WTC11 (cell line): ENCODE results near the gene FLNA. TPM values are rescaled to one million over a fixed set of nuclear protein-coding genes. Genes with fewer than 3 reads are reported as not detected.

ENCODE experiments used
- ATAC-seq: fragments of 200-7000 bp; cut with Tn5 transposase; 2 replicates; pipeline ENCODE4 v1.10.0; 2021; ENCODE audit warnings: mild to moderate bottlenecking, moderate library complexity
- CTCF ChIA-PET: fragments of 300-600 bp; sonication (Branson Sonifier 250); formaldehyde crosslinking; loops from one replicate; lab custom pipeline; 2021; ENCODE audit warnings: antibody characterized with exemption; lab: Charles Lee
- POLR2A ChIA-PET: fragments of 350-600 bp; sonication (Branson Sonifier 250); formaldehyde crosslinking; loops from one replicate; lab custom pipeline; 2021; ENCODE audit warnings: antibody characterized with exemption; lab: Charles Lee
- DNase-seq: peaks from one replicate; pipeline ENCODE4 v3.0.0; 2021; ENCODE audit warnings: low spot score
- H3K27ac Mint-ChIP-seq: 2 replicates; pipeline ENCODE4 v1.8.0; 2021; ENCODE audit warnings: mixed read lengths
- H3K27me3 Mint-ChIP-seq: 2 replicates; pipeline ENCODE4 v1.8.0; 2021; ENCODE audit warnings: low read depth, mild to moderate bottlenecking, moderate library complexity, mixed read lengths
- H3K36me3 Mint-ChIP-seq: 2 replicates; pipeline ENCODE4 v1.8.0; 2021; ENCODE audit warnings: mixed read lengths
- H3K4me1 Mint-ChIP-seq: 2 replicates; pipeline ENCODE4 v1.8.0; 2022; ENCODE audit warnings: mixed read lengths
- H3K4me3 Mint-ChIP-seq: 2 replicates; pipeline ENCODE4 v1.8.0; 2021; ENCODE audit warnings: mild to moderate bottlenecking, moderate library complexity, mixed read lengths
- H3K9me3 Mint-ChIP-seq: 2 replicates; pipeline ENCODE4 v1.8.0; 2021; ENCODE audit warnings: mixed read lengths
- AFF4 ChIP-seq: sonication (generic); formaldehyde crosslinking; IDR thresholded peaks from 2 replicates; pipeline ENCODE4 v1.8.1; 2023; ENCODE audit warnings: mild to moderate bottlenecking, missing genetic modification reagents, borderline replicate concordance
- ATF1 ChIP-seq: sonication (generic); formaldehyde crosslinking; IDR thresholded peaks from 2 replicates; pipeline ENCODE4 v1.8.1; 2023; ENCODE audit warnings: mild to moderate bottlenecking, moderate library complexity, missing genetic modification reagents
- CREB1 ChIP-seq: sonication (generic); formaldehyde crosslinking; IDR thresholded peaks from 2 replicates; pipeline ENCODE4 v1.8.0; 2023; ENCODE audit warnings: mild to moderate bottlenecking, missing genetic modification reagents
- E2F4 ChIP-seq: sonication (generic); formaldehyde crosslinking; IDR thresholded peaks from 2 replicates; pipeline ENCODE4 v1.8.1; 2022; ENCODE audit warnings: low read depth, mild to moderate bottlenecking, moderate library complexity, missing genetic modification reagents, borderline replicate concordance
- GABPB1 ChIP-seq: sonication (generic); formaldehyde crosslinking; IDR thresholded peaks from 2 replicates; pipeline ENCODE4 v1.8.1; 2023; ENCODE audit warnings: mild to moderate bottlenecking, missing genetic modification reagents
- HMGXB4 ChIP-seq: sonication (generic); formaldehyde crosslinking; IDR thresholded peaks from 2 replicates; pipeline ENCODE4 v1.8.1; 2023; ENCODE audit warnings: mild to moderate bottlenecking, moderate library complexity, missing genetic modification reagents
- JAZF1 ChIP-seq: fragments of 250-450 bp; sonication (Bioruptor Pico); IDR thresholded peaks from 2 replicates; pipeline ENCODE4 v1.9.0; 2021; ENCODE audit warnings: moderate library complexity, mild to moderate bottlenecking, inconsistent platforms
- JUN ChIP-seq: sonication (generic); formaldehyde crosslinking; IDR thresholded peaks from 2 replicates; pipeline ENCODE4 v1.8.0; 2023; ENCODE audit warnings: mild to moderate bottlenecking, missing genetic modification reagents
- PRRX2 ChIP-seq: fragments of 250-450 bp; sonication (Bioruptor Pico); IDR thresholded peaks from 2 replicates; pipeline ENCODE4 v1.8.0; 2021; ENCODE audit warnings: mild to moderate bottlenecking
- RELA ChIP-seq: sonication (generic); formaldehyde crosslinking; IDR thresholded peaks from 2 replicates; pipeline ENCODE4 v1.8.1; 2022; ENCODE audit warnings: missing genetic modification reagents, mild to moderate bottlenecking, borderline replicate concordance
- SMAD4 ChIP-seq: sonication (generic); formaldehyde crosslinking; IDR thresholded peaks from 2 replicates; pipeline ENCODE4 v1.8.0; 2022; ENCODE audit warnings: mild to moderate bottlenecking, missing genetic modification reagents
- ZNF219 ChIP-seq: sonication (generic); formaldehyde crosslinking; IDR thresholded peaks from 2 replicates; pipeline ENCODE4 v1.8.0; 2023; ENCODE audit warnings: missing genetic modification reagents, mild to moderate bottlenecking, borderline replicate concordance
- ZNF232 ChIP-seq: sonication (generic); formaldehyde crosslinking; IDR thresholded peaks from 2 replicates; pipeline ENCODE4 v1.8.0; 2022; ENCODE audit warnings: mild to moderate bottlenecking, missing genetic modification reagents
- ZNF425 ChIP-seq: fragments of 250-450 bp; sonication (Bioruptor Pico); conservative IDR thresholded peaks from 2 replicates; pipeline ENCODE4 v1.9.0; 2021; ENCODE audit warnings: mild to moderate bottlenecking
- ZNF512 ChIP-seq: sonication (generic); formaldehyde crosslinking; IDR thresholded peaks from 2 replicates; pipeline ENCODE4 v1.8.1; 2022; ENCODE audit warnings: missing genetic modification reagents, borderline replicate concordance
- ZNF532 ChIP-seq: fragments of 250-450 bp; sonication (Bioruptor Pico); IDR thresholded peaks from 2 replicates; pipeline ENCODE4 v1.9.0; 2021; ENCODE audit warnings: mild to moderate bottlenecking, borderline replicate concordance
- total RNA-seq: library from RNA; stranded (reverse); gene quantifications from 3 replicates; pipeline ENCODE4 v1.2.3, GENCODE V29; 2021

FLNA gene
- total RNA-seq, 1 experiment from 2014 or later = 1,017 TPM

- no peak for TF ChIP-seq AFF4 (CRISPR knock-in tag)
- no peak for TF ChIP-seq ATF1
- no peak for TF ChIP-seq JUN (CRISPR knock-in tag)
- TF ChIP-seq JAZF1 (CRISPR knock-in tag) = no peak
Observed at GRCh38 chrX:154356596-154356995, 17.8 kb downstream of the FLNA start (continued).

GRCh38 chrX:154355776-154356140, 18.7 kb downstream of the FLNA start:
- no peak for ATAC-seq
- ChIA-PET CTCF (no interaction called here), POLR2A (interaction anchor here (0.8 kb wide), 1 partner anchor 14 kb away, joined by 3 read pairs; no protein-coding TSS in a partner anchor)
- Mint-ChIP-seq H3K36me3 (peaks cover 31% of the 10 kb centered on the region), H3K9me3 (no peaks in the 10 kb centered on the region), H3K27ac (no peak overlapping the region), H3K4me3 (no peak overlapping the region), H3K4me1 (no peaks in the 10 kb centered on the region), H3K27me3 (no peaks in the 10 kb centered on the region)
- TF ChIP-seq ZNF219 (no peak), SMAD4 (no peak), RELA (CRISPR knock-in tag) (no peak), ZNF532 (CRISPR knock-in tag) (no peak), GABPB1 (CRISPR knock-in tag) (no peak), CREB1 (CRISPR knock-in tag) (no peak), ZNF232 (CRISPR knock-in tag) (no peak), E2F4 (CRISPR knock-in tag) (no peak), PRRX2 (no peak), ZNF425 (CRISPR knock-in tag) (no peak), ZNF512 (CRISPR knock-in tag) (no peak), HMGXB4 (CRISPR knock-in tag) (no peak)
- DNase-seq = no peak
